Activated gamma-delta T cell (primary cell): ENCODE measurements around the gene PELO.
"Not testable (repeated sequence)": the region's sequence is repeated elsewhere in the genome, so short reads cannot be mapped to it uniquely, and the experiment has no call there.

Experiments
- DNase-seq: peaks from one replicate; lab custom pipeline; 2025; lab: John Stamatoyannopoulos, UW
- total RNA-seq, 2 donors: gene quantifications; one replicate each; lab custom pipeline; 2026; lab: John Stamatoyannopoulos, UW

Gene PELO, protein sequence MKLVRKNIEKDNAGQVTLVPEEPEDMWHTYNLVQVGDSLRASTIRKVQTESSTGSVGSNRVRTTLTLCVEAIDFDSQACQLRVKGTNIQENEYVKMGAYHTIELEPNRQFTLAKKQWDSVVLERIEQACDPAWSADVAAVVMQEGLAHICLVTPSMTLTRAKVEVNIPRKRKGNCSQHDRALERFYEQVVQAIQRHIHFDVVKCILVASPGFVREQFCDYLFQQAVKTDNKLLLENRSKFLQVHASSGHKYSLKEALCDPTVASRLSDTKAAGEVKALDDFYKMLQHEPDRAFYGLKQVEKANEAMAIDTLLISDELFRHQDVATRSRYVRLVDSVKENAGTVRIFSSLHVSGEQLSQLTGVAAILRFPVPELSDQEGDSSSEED
- total RNA-seq, result 28.1 to 43.4 reads per million in 2 donors

DNA sequence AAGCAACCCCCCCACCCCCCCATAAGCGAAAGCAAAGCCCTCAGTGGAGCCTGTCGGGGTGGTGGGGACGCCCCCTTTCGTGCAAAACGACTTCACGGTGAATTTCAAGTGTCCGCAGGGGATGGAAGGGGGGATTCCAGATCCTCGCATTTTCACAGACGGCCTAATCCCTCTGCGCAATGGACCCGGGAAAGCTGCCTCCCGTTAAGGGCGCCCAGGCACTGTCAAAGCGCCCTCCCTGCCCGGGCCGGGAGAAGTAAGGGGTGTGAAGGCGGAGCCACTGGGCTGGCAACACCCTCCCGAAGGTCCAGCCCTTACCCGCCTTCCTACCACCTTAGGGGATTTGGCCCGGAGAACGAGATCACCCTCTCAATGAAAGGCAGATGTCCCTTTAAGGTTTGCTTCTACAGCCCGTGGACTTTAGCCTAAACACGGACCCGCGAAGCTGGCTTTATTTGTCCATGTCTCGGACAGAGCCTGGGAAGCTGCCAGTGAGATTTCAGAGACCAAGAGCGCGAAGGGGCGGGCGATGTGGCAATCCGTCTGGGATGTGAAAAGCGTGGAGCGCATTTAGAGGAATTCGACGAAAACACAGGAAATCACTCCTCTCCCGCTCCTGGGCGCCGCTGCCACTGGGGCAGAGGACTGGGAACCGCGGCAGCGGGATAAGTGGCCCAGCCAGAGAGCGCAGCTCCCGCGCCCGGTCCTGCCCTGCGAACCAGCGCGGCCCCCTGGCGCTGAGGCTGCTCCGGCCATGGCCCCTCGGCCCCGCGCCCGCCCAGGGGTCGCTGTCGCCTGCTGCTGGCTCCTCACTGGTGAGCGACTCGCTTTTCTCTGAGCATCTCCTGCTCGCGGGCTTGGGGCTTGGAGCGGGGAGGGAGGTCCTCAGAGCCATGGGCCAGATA lies at the start of gene PELO, which contains the start of gene ITGA1:
Gene PELO (plus strand): TSS at position 317 of the 905 bp plus-strand sequence. CDS start 12,479 bp downstream, outside the sequence.
Gene ITGA1 (plus strand): TSS at position 317 of the 905 bp plus-strand sequence. CDS start 438 bp downstream, at position 755.
- peak; percentile 18 for DNase-seq

DNA sequence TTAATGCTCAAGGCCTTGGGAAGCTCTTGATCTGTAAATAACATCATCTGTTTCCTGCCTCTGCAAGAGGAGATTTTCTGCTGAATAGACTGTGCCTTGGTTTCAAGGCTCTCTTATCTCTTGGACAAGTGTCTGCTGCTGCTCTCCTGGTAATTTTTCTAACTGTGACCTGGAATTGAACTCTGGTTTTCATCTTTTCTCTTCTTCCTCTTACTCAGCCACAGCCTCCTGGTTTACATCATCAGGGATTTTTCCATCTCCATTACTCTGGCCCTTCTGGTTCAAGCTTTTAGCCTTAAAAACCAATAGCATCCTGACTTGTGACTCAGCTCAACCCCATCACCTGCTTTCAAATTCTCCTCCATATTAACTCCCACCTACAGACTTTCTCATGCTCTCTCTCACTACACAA lies 49.6 kb upstream of the PELO start:
- DNase-seq, result no peak

DNA sequence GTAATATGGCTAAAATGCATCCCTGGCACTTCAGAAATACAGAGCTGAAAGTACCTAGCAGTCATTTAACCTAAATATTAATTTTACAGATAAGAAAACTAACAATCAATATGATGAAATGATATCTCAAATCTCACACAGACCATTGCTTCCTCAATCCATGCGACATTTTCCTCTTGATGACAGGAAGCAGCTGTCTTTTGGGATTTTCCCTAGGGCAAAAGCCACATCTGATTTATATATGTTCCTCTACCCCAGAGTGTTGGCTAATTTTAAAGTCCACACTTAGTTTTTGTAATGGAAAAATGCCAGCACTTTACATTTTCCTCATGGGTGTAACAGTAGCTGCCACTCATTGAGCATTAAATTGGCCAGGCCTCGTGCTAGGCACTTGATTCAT lies 47.7 kb upstream of the PELO start:
- no peak for DNase-seq

- DNase-seq, result no peak
These were observed 44.7 kb upstream of the PELO start for GRCh38 chr5:52743012-52743411.

GRCh38 chr5:52743529-52743928 lies 44.2 kb upstream of the PELO start:
- no peak for DNase-seq

DNA sequence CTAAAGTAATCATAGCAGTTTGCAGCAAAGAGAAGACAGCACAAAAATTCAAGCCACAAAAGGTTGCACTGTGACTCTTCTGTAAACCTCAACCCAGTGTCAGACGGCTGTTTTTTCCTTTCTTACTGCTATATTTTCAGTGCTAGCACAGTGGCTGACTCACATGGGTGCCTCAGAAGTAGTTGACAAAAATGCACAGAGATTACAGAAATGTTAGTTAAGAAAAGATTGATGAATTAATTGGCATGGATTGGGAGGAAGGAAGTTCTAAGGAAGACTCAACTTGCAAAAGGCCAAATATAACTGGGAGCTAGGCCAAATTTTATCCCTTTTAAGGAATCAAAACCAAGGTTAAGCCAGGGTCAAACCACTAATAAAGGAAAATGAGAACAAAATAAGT lies 43.7 kb upstream of the PELO start:
- DNase-seq, result no peak

GRCh38 chr5:52744867-52745458 lies 42.8 kb upstream of the PELO start:
- DNase-seq, result not testable (repeated sequence)

DNA sequence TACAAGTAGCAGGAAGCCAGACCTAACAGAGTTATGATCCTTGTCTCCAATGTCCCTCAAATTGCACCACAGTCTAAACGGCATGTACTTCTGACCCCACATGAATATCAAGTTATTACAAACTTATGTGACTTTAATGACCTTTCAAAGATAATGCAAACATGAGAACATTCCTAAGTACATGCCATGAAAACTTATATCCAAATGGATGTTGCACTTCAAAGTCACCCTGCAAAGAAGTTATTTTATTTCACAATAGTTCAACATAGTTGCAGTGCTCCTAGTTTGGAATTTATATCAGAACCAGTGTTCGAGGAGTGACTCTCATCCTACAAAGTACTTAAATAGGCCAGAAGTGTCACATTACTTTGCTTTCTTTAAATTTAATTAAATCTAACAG lies 41.2 kb upstream of the PELO start:
- DNase-seq, result no peak

DNA sequence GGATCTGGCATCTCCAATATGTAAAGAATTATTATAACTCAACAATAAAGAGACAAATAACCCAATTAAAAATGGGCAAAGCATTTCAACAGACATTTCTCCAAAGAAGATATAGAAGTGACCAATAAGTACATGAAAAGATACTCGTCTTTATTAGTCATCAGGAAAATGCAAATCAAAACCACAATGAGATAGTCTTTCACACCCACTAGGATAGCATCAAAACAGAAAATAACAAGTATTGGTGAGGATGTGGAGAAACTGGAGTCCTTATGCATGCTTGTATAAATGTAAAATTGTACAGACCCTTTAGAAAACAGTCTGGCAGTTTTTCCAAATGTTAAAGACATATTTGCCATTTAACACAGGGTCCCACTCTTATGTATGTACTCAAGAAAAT lies 39.1 kb upstream of the PELO start:
- DNase-seq, result no peak

- no peak for DNase-seq
These were observed 38.0 kb upstream of the PELO start for GRCh38 chr5:52749666-52750065.

DNA sequence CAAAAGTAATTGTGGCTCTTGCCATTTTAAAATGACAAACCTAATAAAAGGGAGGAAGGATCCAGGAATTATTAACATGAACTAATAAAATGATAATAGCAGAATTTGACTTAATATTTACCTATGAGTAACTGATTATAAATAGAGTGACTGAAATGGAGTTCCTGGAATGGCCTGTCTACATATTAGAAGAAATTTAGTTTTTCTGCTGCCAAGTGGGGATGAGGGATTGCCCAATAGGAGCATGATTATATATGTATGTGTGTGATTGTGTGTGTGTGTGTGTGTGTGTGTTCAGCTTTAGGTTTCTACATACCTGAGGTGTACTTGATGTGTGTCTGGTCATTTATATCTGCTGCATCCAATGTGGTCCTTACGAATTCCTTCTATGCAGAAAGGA lies 36.6 kb upstream of the PELO start:
- no peak for DNase-seq

GRCh38 chr5:52754051-52754450 lies 33.7 kb upstream of the PELO start:
- no peak for DNase-seq

GRCh38 chr5:52757527-52757926 lies 30.2 kb upstream of the PELO start:
- no peak for DNase-seq

- no peak for DNase-seq
These were observed 29.7 kb upstream of the PELO start for GRCh38 chr5:52758014-52758413.

- no peak for DNase-seq
These were observed 28.4 kb upstream of the PELO start for GRCh38 chr5:52759331-52759730.

DNA sequence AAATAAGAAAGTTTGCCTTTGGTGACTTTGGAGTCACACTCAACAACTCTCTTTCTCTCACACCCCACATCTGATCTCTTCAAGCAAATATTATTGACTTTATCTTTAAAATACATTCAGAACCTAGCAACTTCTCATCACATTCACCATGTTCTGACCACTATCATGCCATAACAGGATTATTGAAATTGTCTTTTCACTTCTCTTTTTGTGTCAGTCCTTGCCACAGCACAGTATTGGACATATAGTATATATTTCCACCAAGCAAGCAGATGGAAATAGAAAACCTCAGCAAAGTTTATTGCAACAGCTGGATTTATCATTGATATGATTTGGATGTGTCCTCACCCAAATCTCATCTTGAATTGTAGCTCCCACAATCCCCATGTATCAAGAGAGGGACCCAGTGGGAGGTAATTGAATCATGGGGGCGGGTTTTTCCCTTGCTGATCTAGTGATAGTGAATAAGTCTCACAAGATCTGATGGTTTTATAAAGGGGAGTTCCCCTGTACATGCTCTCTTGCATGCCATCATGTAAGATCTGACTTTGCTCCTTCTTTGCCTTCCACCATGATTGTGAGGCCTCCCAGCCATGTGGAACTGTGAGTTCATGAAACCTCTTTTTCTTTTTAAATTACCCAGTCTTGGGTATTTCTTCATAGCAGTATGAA lies 26.9 kb upstream of the PELO start:
- DNase-seq, result no peak

DNA sequence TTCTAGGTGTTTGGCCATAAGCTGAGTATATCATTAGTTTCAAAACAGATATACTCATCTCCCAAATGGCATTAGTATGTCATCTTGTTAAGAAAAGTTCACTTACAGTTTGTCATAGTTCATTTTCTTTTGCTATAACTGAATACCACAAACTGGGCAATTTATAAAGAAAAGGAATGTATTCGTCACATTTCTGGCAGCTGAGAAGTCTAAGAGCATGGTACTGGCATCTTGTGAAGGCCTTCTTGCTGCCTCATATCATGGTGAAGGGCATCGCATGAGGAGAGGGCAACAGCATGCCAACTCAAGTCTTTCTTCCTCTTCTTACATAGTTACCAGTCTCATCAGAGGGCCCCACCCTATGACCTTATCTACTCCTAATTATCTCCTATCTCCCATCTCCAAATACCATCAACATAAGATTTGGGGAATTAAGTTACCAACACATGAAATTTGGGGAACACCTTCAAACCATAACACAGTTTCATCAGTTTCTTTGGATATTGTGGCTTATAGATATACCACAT lies 20.4 kb upstream of the PELO start:
- DNase-seq, result no peak

DNA sequence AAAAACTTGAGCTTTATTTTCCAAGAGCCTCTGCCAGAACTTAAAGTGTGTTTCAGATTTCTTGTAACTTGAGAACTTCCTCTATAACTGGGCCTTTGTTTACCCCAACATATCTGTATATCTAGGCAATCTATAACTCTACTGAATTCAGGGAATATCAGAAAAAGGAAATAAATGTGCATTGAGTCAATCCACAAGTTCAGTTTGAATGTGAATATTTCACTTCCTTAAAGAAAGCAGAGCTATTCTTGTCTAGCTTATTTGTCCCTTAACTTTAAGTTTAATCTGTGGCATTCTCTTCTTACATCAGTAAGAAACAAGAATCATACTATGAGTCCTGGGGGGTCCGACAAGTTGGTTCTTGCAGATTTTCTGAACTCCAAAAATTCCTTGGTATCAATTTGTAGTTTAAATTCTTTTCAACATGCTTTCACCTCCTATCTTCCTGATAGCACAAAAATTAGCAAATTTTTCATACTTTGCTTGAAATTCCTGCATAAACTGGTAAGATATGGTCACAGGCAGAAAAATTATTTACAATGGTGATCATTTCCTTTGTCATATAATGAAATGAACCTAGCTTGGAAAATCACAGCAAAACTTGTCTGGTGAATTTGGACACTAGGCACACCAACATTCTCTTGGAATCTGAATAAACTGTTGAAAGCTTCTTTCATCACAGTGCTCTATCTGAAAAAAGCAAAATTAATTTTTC lies 19.8 kb upstream of the PELO start:
- no peak for DNase-seq

DNA sequence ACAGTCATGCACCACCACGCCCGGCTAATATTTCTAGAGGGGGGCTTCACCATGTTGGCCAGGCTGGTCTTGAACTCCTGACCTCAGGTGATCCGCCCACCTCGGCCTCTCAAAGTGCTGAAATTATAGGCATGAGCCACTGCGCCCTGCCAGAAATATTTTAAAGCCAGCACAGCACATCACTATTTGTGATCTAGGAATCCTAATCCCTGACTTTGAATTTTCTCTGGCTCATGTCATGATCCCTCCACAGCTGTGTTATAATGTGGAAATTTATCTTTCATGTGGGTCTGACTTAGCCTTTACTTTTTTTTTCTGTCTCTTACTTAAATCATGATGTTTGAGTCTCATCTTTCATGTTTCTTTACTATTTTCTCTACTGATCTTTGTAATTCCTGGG lies 18.7 kb upstream of the PELO start:
- no peak for DNase-seq

DNA sequence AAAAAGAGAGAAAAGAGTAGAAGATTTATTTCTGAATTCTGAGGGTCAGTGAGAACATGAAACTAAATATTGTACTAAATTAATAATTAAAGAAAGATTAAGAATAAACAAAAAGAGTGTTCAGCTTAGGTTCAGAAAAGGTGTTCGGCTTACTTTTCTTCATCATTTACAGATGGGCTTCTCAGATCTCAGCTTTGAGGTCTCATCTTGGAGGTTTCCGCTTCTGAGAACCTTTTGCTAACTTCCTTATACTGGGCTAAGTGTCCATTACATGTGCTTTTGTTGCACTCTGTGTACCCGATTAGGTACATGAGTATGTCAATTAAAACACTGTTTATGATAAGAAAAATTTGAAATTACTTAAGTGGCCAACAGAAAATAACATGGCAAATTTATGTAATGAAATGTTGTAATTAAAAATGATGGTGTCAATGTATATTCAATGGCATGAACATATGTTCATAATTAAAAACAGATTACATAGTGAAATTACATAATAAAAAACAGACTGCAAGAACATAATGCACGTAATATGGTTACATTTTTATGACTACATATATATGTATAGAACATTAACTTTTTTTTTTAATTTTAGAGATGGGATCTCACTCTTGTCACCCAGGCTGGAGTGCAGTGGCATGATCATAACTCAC lies 17.3 kb upstream of the PELO start:
- no peak for DNase-seq
